ES-I3 (cell line): ENCODE results near the gene CEPT1.

Experiments used
- H3K36me3 ChIP-seq: 2 replicates; pipeline ENCODE4 v1.6.1; 2013; ENCODE audit warnings: mild to moderate bottlenecking, low read length, control low read depth, moderate library complexity; ENCODE audit not compliant: insufficient read depth
- H3K4me1 ChIP-seq: 2 replicates; pipeline ENCODE4 v1.6.1; 2013; ENCODE audit warnings: mild to moderate bottlenecking, control low read depth, low read length; ENCODE audit not compliant: insufficient read depth
- H3K9ac ChIP-seq: 2 replicates; pipeline ENCODE4 v1.6.1; 2013; ENCODE audit warnings: low read depth, mild to moderate bottlenecking, low read length, moderate library complexity
- H3K9me3 ChIP-seq: 2 replicates; pipeline ENCODE4 v1.6.1; 2013; ENCODE audit warnings: mild to moderate bottlenecking, low read length, moderate library complexity; ENCODE audit not compliant: control insufficient read depth, insufficient read depth

CEPT1 gene

DNA sequence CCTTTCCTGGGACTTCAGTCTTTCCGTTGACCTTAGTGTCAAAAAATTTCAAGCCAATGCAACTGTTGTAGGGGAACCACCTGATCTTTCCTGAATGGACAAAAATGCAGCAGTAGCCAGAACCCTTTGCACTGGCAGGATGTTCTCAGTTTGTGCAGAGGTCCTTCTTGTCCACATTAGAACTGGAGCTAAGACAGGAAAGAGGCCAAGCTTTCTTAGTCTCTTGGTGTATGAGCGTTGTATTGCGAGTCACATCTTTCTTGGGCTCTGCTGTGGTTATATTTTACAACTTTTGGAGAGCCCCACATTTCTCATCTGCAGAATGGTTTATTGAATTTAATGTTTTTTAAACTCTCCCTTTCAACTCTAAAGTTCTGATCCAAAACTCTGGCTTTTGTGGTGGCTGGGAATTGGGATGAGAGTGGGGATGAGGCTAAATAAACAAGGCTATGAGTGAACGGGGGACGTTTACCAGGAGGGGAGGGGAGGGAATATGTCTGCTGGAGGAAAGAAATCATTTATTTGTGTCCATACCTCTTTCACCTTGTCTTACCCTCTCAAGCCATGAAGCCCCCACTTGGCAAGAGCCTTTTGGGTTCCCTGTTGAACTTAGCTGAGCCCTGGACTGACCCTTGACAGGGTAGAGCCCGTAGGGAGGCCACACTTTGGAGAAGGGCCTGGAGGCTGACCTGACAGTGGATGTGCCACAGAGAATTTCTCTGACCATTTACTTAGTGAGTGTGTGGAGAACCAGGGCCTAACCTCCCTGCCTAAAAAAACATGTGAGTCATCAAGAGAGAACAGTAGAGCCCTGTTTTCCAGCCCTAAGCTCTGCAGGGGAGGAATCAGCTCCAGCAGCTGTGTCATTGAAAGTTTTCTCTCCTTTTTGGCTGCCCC lies 88.1 kb downstream of the CEPT1 start:
- H3K9ac ChIP-seq: no peak overlapping the region

DNA sequence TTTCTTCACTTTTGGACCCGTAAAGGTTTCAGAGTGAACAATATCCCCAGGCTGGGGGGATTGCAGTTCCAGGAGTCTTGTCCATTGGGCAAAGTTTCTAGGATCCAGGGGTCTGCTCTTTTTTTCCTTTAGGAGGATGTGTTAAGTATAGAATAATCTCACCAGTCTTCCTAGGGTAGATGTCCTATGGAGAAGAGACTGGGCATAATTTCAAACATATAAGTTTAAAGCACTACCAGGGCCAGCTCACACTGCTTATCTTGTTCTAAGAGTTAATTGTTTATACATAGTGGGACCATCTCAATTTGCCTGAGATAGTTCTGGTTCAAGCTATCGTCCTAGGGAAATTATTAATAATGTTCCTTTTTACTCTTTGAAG lies 88.7 kb downstream of the CEPT1 start:
- H3K9me3 ChIP-seq: no peaks in the 10 kb centered on the region
- no peaks in the 10 kb centered on the region for H3K36me3 ChIP-seq
- H3K4me1 ChIP-seq: peaks cover 4% of the 10 kb centered on the region; the same call in 1 of the 2 replicates
- no peak overlapping the region for H3K9ac ChIP-seq

More for the DNA sequence above, 88.1 kb downstream of the CEPT1 start:
- Histone ChIP-seq H3K36me3 (no peaks in the 10 kb centered on the region), H3K9me3 (no peaks in the 10 kb centered on the region), H3K4me1 (peaks cover 4% of the 10 kb centered on the region; the same call in 1 of the 2 replicates)

DNA sequence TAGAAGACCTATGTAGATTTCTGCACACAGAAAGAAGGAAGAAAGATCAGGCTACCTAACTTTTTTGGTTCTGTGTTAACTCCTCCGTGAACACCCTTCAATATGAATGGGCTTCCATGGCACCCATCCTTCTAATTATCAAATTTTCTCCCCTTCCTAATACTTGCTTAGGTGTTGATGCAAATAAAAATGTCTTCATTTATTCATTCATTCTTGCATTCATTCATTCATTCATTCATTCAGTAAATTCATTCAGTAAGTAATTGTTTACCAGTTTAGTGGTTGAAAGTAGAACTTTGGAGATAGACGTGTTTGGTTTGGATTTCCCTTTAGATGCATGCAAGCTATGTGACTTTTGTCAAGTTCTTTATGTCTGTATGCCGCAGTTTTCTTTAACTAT lies 92.1 kb downstream of the CEPT1 start:
- no peaks in the 10 kb centered on the region for H3K36me3 ChIP-seq
- no peak overlapping the region for H3K9ac ChIP-seq
- H3K4me1 ChIP-seq: no peaks in the 10 kb centered on the region
- H3K9me3 ChIP-seq: no peaks in the 10 kb centered on the region

DNA sequence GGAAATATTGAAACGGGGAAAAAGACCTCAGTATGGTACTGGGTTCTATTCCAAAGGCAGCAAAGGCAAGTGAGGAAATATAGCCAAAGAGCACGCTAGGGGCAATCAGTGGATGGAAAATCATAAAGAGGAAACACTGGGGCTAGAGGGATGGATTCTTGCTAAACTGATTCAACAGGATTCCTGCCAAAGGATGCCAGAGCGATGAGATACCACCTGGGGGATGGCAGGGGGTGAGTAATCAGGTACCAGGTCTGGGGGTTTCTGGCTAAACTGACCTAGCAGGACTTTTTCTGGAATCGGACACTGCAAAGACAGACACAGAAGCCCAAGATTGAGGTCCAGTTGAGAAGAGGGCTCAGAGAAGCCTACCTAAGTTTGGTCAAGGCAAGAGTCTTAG lies 94.2 kb downstream of the CEPT1 start:
- Histone ChIP-seq H3K9ac (no peak overlapping the region), H3K9me3 (no peaks in the 10 kb centered on the region), H3K4me1 (no peaks in the 10 kb centered on the region), H3K36me3 (no peaks in the 10 kb centered on the region)
